DND-41 (cell line): Measurements from ENCODE around the gene KDM1B.
A peak's percentile ranks its signal among the peaks of the same experiment; 100 is the strongest.

ENCODE experiments used
- ATAC-seq: fragments of 200-7000 bp; cut with Tn5 transposase; 3 replicates; pipeline ENCODE4 v1.9.1; 2021; ENCODE audit warnings: low read depth; ENCODE audit not compliant: insufficient read depth
- DNase-seq: peaks from one replicate; pipeline ENCODE4 v3.0.0-alpha.2; 2020
- H2AFZ ChIP-seq: 2 replicates; pipeline ENCODE4 v1.6.0; 2012; ENCODE audit warnings: low read depth, low read length
- H3K27ac ChIP-seq: 2 replicates; pipeline ENCODE4 v1.5.1; 2012; ENCODE audit warnings: low read length, inconsistent platforms
- H3K27me3 ChIP-seq: fragments of 200-600 bp; sonication (generic); 2 replicates; pipeline ENCODE4 v1.6.0; 2012; ENCODE audit warnings: low read length, mild to moderate bottlenecking, inconsistent platforms; ENCODE audit not compliant: insufficient read depth, poor library complexity
- H3K36me3 ChIP-seq: 2 replicates; pipeline ENCODE4 v1.5.1; 2012; ENCODE audit warnings: low read length, inconsistent platforms; ENCODE audit not compliant: insufficient read depth
- H3K4me1 ChIP-seq: 2 replicates; pipeline ENCODE4 v1.5.1; 2012; ENCODE audit warnings: mild to moderate bottlenecking, low read length; ENCODE audit not compliant: insufficient read depth
- H3K4me2 ChIP-seq: 2 replicates; pipeline ENCODE4 v1.6.0; 2012; ENCODE audit warnings: mild to moderate bottlenecking, moderate library complexity, low read length, inconsistent platforms; ENCODE audit not compliant: insufficient read depth
- H3K4me3 ChIP-seq, 2 experiments: fragments of 200-600 bp in 1 of 2; shearing (Covaris generic) in 1 of 2; 2 replicates each; pipeline ENCODE4 v1.5.1; 2012 to 2016; ENCODE audit warnings: inconsistent platforms in 2 of 2, low read length in 2 of 2, mild to moderate bottlenecking in 2 of 2, low read depth in 1 of 2, moderate library complexity in 1 of 2
- H3K79me2 ChIP-seq: 2 replicates; pipeline ENCODE4 v1.6.0; 2012; ENCODE audit warnings: low read length, inconsistent platforms; ENCODE audit not compliant: insufficient read depth
- H3K9ac ChIP-seq: 2 replicates; pipeline ENCODE4 v1.6.0; 2012; ENCODE audit warnings: low read depth, mild to moderate bottlenecking, inconsistent platforms, low read length, moderate library complexity
- H3K9me3 ChIP-seq: 2 replicates; pipeline ENCODE4 v1.5.1; 2012; ENCODE audit warnings: low read length, moderate library complexity, mild to moderate bottlenecking, inconsistent platforms; ENCODE audit not compliant: insufficient read depth, severe bottlenecking
- H4K20me1 ChIP-seq: 2 replicates; pipeline ENCODE4 v1.6.0; 2012; ENCODE audit warnings: low read length; ENCODE audit not compliant: insufficient read depth
- EZH2 ChIP-seq: IDR thresholded peaks from 3 replicates; pipeline ENCODE4 v1.6.1; 2012; ENCODE audit warnings: borderline replicate concordance, low read depth, mild to moderate bottlenecking, moderate library complexity, low read length, inconsistent platforms; ENCODE audit not compliant: severe bottlenecking
- TF ChIP-seq, protein P1 (sequence below): IDR thresholded peaks from 2 replicates; pipeline ENCODE4 v1.5.1; 2012; ENCODE audit warnings: borderline replicate concordance, low read length, moderate library complexity, mild to moderate bottlenecking; ENCODE audit not compliant: poor library complexity, severe bottlenecking; ENCODE audit errors: extremely low read depth

The KDM1B gene

GRCh38 chr6:18151801-18152200 is 3.4 kb upstream of the KDM1B start:
- Histone ChIP-seq H3K9me3 (no peaks in the 10 kb centered on the region), H3K27me3 (no peaks in the 10 kb centered on the region), H3K4me3 (no peak overlapping the region), H3K9ac (no peak overlapping the region), H3K4me1 (peaks cover 30% of the 10 kb centered on the region), H3K4me2 (no peak overlapping the region), H2AFZ (no peak overlapping the region), H3K36me3 (no peaks in the 10 kb centered on the region), H3K79me2 (no peaks in the 10 kb centered on the region), H3K27ac (no peak overlapping the region), H4K20me1 (no peaks in the 10 kb centered on the region)
- no peak for ATAC-seq
- DNase-seq = no peak
- no peak for TF ChIP-seq EZH2
- TF ChIP-seq, protein P1, sequence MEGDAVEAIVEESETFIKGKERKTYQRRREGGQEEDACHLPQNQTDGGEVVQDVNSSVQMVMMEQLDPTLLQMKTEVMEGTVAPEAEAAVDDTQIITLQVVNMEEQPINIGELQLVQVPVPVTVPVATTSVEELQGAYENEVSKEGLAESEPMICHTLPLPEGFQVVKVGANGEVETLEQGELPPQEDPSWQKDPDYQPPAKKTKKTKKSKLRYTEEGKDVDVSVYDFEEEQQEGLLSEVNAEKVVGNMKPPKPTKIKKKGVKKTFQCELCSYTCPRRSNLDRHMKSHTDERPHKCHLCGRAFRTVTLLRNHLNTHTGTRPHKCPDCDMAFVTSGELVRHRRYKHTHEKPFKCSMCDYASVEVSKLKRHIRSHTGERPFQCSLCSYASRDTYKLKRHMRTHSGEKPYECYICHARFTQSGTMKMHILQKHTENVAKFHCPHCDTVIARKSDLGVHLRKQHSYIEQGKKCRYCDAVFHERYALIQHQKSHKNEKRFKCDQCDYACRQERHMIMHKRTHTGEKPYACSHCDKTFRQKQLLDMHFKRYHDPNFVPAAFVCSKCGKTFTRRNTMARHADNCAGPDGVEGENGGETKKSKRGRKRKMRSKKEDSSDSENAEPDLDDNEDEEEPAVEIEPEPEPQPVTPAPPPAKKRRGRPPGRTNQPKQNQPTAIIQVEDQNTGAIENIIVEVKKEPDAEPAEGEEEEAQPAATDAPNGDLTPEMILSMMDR = no peak

DNA sequence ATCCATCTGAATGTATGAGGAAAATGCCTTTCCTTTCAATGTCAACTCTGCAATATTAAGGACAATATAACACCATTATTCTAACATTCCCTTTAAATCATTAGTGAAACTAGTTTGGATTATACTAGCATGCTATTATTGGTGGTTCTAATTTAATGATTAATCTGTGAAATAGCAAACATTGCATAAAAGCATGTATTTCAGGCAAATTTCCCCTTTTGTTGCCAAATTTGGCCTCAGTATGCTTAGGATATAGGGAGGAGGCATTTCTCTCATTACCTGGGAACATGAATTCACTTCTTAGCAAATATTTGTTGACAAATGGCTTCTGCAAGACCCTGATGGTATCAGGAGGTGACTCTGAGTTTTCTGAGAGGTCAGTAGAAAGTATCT is 1.9 kb upstream of the KDM1B start:
- peaks cover 30% of the 10 kb centered on the region for H3K4me1 ChIP-seq
- H4K20me1 ChIP-seq = no peaks in the 10 kb centered on the region
- no peaks in the 10 kb centered on the region for H3K27me3 ChIP-seq
- H3K27ac ChIP-seq = no peak overlapping the region
- H3K79me2 ChIP-seq = no peaks in the 10 kb centered on the region
- no peaks in the 10 kb centered on the region for H3K36me3 ChIP-seq
- DNase-seq (no peak), ATAC-seq (no peak)
- no peak overlapping the region for H2AFZ ChIP-seq
- no peak overlapping the region for H3K4me3 ChIP-seq
- H3K9ac ChIP-seq = no peak overlapping the region
- H3K4me2 ChIP-seq = no peak overlapping the region
- no peak for TF ChIP-seq EZH2
- TF ChIP-seq, protein P1 = no peak
- H3K9me3 ChIP-seq = no peaks in the 10 kb centered on the region

DNA sequence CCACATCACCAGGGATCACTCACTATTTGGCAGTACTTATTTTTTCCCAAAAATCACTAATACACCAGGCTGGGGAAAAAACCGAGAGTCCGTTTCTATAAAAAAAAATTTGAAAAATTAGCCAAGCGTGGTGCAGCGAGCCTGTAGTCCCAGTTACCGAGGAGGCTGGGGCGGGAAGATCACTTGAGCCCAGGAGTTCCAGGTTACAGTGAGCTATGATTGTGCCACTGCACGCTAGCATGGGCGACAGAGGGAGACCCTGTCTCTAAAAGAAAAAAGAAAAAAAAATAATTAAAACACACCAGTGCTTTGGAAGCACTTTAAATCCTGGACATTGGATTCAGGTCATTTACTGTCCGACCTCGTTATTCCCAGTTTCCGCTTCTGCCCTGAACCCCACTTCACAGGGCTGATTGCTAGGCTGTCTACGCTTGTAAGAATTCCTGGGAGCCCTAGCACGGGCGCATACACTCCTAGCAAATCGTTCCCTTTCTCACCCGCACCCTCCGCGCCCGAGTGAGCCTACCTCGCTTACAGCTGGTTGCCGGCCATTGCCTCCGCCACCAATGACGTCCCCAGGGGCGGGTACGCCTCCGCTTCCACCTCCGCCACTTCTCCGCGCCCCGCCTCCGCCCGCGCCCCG is 594 bp upstream of the KDM1B start, which contains the start of gene TPMT:
Gene TPMT (minus strand): TSS at position 571 of the 643 bp plus-strand sequence. CDS start 5,950 bp downstream, outside the sequence.
- Histone ChIP-seq H3K36me3 (no peaks in the 10 kb centered on the region), H3K9ac (peak within 1 kb of the TSS; percentile 76), H3K4me3 (peak within 1 kb of the TSS; percentile 91 to 97), H3K79me2 (no peaks in the 10 kb centered on the region), H3K27ac (peak within 1 kb of the TSS; percentile 76), H3K4me1 (peaks cover 30% of the 10 kb centered on the region), H3K27me3 (no peaks in the 10 kb centered on the region), H3K9me3 (no peaks in the 10 kb centered on the region), H2AFZ (peak within 1 kb of the TSS; percentile 99), H3K4me2 (peak within 1 kb of the TSS; percentile 93), H4K20me1 (no peaks in the 10 kb centered on the region)
- ATAC-seq (peak; percentile 74), DNase-seq (peak; percentile 29)
- TF ChIP-seq, protein P1 = no peak
- no peak for TF ChIP-seq EZH2
